Measurements from ENCODE around the gene CDH1.

The CDH1 gene

DNA sequence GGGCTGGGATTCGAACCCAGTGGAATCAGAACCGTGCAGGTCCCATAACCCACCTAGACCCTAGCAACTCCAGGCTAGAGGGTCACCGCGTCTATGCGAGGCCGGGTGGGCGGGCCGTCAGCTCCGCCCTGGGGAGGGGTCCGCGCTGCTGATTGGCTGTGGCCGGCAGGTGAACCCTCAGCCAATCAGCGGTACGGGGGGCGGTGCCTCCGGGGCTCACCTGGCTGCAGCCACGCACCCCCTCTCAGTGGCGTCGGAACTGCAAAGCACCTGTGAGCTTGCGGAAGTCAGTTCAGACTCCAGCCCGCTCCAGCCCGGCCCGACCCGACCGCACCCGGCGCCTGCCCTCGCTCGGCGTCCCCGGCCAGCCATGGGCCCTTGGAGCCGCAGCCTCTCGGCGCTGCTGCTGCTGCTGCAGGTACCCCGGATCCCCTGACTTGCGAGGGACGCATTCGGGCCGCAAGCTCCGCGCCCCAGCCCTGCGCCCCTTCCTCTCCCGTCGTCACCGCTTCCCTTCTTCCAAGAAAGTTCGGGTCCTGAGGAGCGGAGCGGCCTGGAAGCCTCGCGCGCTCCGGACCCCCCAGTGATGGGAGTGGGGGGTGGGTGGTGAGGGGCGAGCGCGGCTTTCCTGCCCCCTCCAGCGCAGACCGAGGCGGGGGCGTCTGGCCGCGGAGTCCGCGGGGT is at the start of gene CDH1:
CDH1 (plus strand) TSS at position 247 of the 684 bp plus-strand sequence; CDS start at position 371, 124 bp downstream.
- peak within 1 kb of the TSS; percentile 87 to 91 (median 90) for H3K4me3 Mint-ChIP-seq
- H3K9me3 Mint-ChIP-seq, result no peaks in the 10 kb centered on the region
- no peaks in the 10 kb centered on the region for H3K36me3 Mint-ChIP-seq (ENCODE audit: low read depth)
- peaks cover 37% of the 10 kb centered on the region for H3K4me1 Mint-ChIP-seq
- TF ChIP-seq, protein P1, sequence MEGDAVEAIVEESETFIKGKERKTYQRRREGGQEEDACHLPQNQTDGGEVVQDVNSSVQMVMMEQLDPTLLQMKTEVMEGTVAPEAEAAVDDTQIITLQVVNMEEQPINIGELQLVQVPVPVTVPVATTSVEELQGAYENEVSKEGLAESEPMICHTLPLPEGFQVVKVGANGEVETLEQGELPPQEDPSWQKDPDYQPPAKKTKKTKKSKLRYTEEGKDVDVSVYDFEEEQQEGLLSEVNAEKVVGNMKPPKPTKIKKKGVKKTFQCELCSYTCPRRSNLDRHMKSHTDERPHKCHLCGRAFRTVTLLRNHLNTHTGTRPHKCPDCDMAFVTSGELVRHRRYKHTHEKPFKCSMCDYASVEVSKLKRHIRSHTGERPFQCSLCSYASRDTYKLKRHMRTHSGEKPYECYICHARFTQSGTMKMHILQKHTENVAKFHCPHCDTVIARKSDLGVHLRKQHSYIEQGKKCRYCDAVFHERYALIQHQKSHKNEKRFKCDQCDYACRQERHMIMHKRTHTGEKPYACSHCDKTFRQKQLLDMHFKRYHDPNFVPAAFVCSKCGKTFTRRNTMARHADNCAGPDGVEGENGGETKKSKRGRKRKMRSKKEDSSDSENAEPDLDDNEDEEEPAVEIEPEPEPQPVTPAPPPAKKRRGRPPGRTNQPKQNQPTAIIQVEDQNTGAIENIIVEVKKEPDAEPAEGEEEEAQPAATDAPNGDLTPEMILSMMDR (IDR thresholded peaks at IDR 0.05; ENCODE audit: unreplicated experiment in 3 of 3), result no peak
- H3K27me3 Mint-ChIP-seq (ENCODE audit: low read depth), result peaks cover 64% of the 10 kb centered on the region
- peak within 1 kb of the TSS in 2 of 3 experiments; percentile 35 to 79 for H3K27ac Mint-ChIP-seq

DNA sequence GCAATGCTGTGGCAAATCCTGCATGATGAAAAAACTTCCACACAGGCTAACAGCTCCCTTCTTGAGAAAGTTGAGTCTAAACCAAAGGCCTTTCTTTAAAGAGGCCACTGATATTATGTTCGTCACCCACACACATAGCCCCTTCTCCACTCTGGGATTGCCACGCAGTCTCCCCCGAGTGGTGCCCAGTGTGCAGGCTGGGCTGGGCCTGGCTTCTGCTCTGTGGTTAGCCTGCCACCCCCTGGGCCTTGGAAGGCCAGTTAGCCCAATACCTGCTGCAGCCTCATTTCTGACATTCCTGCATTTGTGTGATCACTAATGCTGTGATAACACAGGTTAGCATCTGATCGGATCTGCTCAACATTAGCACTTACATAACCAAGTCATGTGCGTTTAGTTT is 47.2 kb upstream of the CDH1 start:
- H3K4me3 Mint-ChIP-seq, result no peak overlapping the region
- peaks cover 18% of the 10 kb centered on the region for H3K36me3 Mint-ChIP-seq (ENCODE audit: low read depth)
- no peaks in the 10 kb centered on the region for H3K9me3 Mint-ChIP-seq
- H3K27me3 Mint-ChIP-seq (ENCODE audit: low read depth), result no peaks in the 10 kb centered on the region
- no peaks in the 10 kb centered on the region for H3K4me1 Mint-ChIP-seq
- TF ChIP-seq, protein P1 (IDR thresholded peaks at IDR 0.05; ENCODE audit: unreplicated experiment in 3 of 3), result no peak
- no peak overlapping the region for H3K27ac Mint-ChIP-seq

DNA sequence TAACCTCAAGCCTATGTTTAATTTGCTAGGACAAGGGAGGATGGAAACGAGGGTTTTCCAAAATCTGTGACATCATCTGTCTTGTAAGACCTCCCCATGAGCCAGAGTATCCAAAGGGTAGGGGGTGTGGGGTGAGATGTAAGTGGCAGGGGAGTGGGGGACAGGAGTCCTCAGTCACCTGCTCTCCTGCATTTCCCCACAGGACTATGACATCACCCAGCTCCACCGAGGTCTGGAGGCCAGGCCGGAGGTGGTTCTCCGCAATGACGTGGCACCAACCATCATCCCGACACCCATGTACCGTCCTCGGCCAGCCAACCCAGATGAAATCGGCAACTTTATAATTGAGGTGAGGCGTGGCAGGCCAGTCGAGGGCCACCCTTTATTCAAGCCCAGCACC is 41.5 kb upstream of the CDH1 start:
- Mint-ChIP-seq H3K9me3 (no peaks in the 10 kb centered on the region), H3K27ac (no peak overlapping the region), H3K4me3 (no peak overlapping the region), H3K36me3 (ENCODE audit: low read depth) (peaks cover 19% of the 10 kb centered on the region), H3K4me1 (peaks cover 6% of the 10 kb centered on the region), H3K27me3 (ENCODE audit: low read depth) (no peaks in the 10 kb centered on the region)
- TF ChIP-seq, protein P1 (IDR thresholded peaks at IDR 0.05; ENCODE audit: unreplicated experiment in 3 of 3), result no peak

DNA sequence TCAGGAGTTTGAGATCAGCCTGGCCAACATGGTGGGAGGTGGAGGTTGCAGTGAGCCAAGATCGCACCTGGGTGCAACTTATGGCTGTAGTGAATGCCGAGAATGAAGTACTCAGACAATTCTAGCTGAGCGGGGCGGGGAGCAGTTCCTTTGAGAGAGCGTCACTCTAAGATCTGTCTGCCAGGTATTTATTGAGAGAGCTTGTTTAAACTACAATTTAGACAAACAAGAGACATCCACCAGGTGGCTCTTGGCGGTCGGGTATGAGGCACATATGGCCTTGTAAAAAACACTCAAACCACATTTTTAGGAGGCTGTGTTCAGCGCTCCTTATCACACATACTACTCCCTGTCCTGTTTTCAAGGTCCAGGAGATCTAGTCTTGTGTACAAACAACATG is 40.6 kb upstream of the CDH1 start:
- Mint-ChIP-seq H3K27me3 (ENCODE audit: low read depth) (no peaks in the 10 kb centered on the region), H3K36me3 (ENCODE audit: low read depth) (peaks cover 19% of the 10 kb centered on the region), H3K4me1 (peaks cover 6% of the 10 kb centered on the region), H3K27ac (no peak overlapping the region), H3K4me3 (no peak overlapping the region), H3K9me3 (no peaks in the 10 kb centered on the region)
- TF ChIP-seq, protein P1 (IDR thresholded peaks at IDR 0.05; ENCODE audit: unreplicated experiment in 3 of 3), result no peak

DNA sequence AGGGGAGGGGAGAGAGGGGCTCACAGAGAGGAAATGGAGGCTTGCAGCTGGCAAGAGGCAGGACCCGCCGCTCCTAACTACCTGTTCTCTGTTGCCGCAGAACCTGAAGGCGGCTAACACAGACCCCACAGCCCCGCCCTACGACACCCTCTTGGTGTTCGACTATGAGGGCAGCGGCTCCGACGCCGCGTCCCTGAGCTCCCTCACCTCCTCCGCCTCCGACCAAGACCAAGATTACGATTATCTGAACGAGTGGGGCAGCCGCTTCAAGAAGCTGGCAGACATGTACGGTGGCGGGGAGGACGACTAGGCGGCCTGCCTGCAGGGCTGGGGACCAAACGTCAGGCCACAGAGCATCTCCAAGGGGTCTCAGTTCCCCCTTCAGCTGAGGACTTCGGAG is 39.0 kb upstream of the CDH1 start:
- H3K27me3 Mint-ChIP-seq (ENCODE audit: low read depth), result no peaks in the 10 kb centered on the region
- H3K27ac Mint-ChIP-seq, result no peak overlapping the region
- H3K36me3 Mint-ChIP-seq (ENCODE audit: low read depth), result peaks cover 11% of the 10 kb centered on the region
- H3K9me3 Mint-ChIP-seq, result no peaks in the 10 kb centered on the region
- TF ChIP-seq, protein P1 (IDR thresholded peaks at IDR 0.05; ENCODE audit: unreplicated experiment in 3 of 3), result no peak
- H3K4me3 Mint-ChIP-seq, result no peak overlapping the region
- H3K4me1 Mint-ChIP-seq, result peaks cover 6% of the 10 kb centered on the region

DNA sequence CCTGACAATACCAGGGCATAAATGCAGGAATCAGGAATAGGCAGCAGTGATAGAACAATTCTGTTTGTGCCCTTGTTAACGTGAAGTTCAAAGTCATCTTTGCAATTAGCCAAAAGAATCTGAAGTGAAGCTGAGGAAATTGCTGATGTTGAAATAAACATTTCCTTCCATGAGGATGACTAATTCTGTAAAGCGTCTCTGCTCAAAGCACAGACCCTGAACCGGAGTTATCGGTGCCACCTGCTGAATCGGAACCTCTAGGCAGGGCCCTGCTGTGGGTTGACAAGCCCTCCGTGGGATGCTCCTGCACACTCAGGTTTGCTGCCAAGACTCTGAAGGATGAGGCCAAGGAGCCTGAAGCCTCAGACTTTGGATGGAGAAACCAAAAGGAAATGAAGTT is 37.0 kb upstream of the CDH1 start:
- Mint-ChIP-seq H3K27ac (no peak overlapping the region), H3K9me3 (no peaks in the 10 kb centered on the region), H3K36me3 (ENCODE audit: low read depth) (no peaks in the 10 kb centered on the region), H3K27me3 (ENCODE audit: low read depth) (no peaks in the 10 kb centered on the region), H3K4me3 (no peak overlapping the region), H3K4me1 (peaks cover 6% of the 10 kb centered on the region)
- TF ChIP-seq, protein P1 (IDR thresholded peaks at IDR 0.05; ENCODE audit: unreplicated experiment in 3 of 3), result no peak
